GM23338 (cell line): ENCODE measurements around the gene CCDC178. TPM values are rescaled to one million over a fixed set of nuclear protein-coding genes. Genes with fewer than 3 reads are reported as not detected.

Experiments used
- ATAC-seq: fragments of 200-7000 bp; cut with Tn5 transposase; 3 replicates; pipeline ENCODE4 v1.9.1; 2020
- DNase-seq: peaks from one replicate; pipeline ENCODE4 v3.0.0-alpha.2; 2015; ENCODE audit warnings: low spot score
- H2AFZ ChIP-seq: fragments of 200-600 bp; sonication (generic); 2 replicates; pipeline ENCODE4 v1.8.0; 2016; ENCODE audit warnings: antibody characterized with exemption, mild to moderate bottlenecking, moderate library complexity
- H3F3A ChIP-seq: fragments of 200-600 bp; sonication (generic); replicated peaks from 2 replicates; pipeline ENCODE4 v1.8.0; 2017; ENCODE audit warnings: antibody characterized with exemption, mixed run types, low read depth
- H3K27ac ChIP-seq: fragments of 200-600 bp; sonication (generic); 2 replicates; pipeline ENCODE4 v1.6.1; 2016; ENCODE audit warnings: low read depth
- H3K27me3 ChIP-seq: fragments of 200-600 bp; sonication (generic); 2 replicates; pipeline ENCODE4 v1.8.0; 2016; ENCODE audit warnings: mild to moderate bottlenecking, mixed run types, moderate library complexity; ENCODE audit not compliant: insufficient read depth
- H3K36me3 ChIP-seq: fragments of 200-600 bp; sonication (generic); 2 replicates; pipeline ENCODE4 v1.8.0; 2016; ENCODE audit warnings: mild to moderate bottlenecking; ENCODE audit not compliant: insufficient read depth
- H3K4me1 ChIP-seq: fragments of 200-600 bp; sonication (generic); 2 replicates; pipeline ENCODE4 v1.8.0; 2016; ENCODE audit warnings: mild to moderate bottlenecking, moderate library complexity; ENCODE audit not compliant: insufficient read depth
- H3K4me2 ChIP-seq: fragments of 200-600 bp; sonication (generic); 2 replicates; pipeline ENCODE4 v1.7.1; 2017; ENCODE audit warnings: mixed run types
- H3K4me3 ChIP-seq: fragments of 200-600 bp; sonication (generic); 2 replicates; pipeline ENCODE4 v1.6.1; 2016; ENCODE audit warnings: mixed run types
- H3K79me2 ChIP-seq: fragments of 200-600 bp; sonication (generic); replicated peaks from 2 replicates; pipeline ENCODE4 v1.8.0; 2017; ENCODE audit warnings: mild to moderate bottlenecking; ENCODE audit not compliant: insufficient read depth
- H3K9me2 ChIP-seq: fragments of 200-600 bp; sonication (generic); 2 replicates; pipeline ENCODE4 v1.8.0; 2017; ENCODE audit not compliant: insufficient read depth
- H4K20me1 ChIP-seq: fragments of 200-600 bp; sonication (generic); replicated peaks from 2 replicates; pipeline ENCODE4 v1.8.0; 2017; ENCODE audit warnings: mild to moderate bottlenecking; ENCODE audit not compliant: insufficient read depth
- H3K27ac Mint-ChIP-seq: 2 replicates; pipeline ENCODE4 v1.8.0; 2020; ENCODE audit warnings: inconsistent platforms, mild to moderate bottlenecking, moderate library complexity, mixed read lengths
- H3K27me3 Mint-ChIP-seq: 3 replicates; pipeline ENCODE4 v1.8.0; 2022; ENCODE audit warnings: low read depth, mild to moderate bottlenecking, moderate library complexity, mixed read lengths, inconsistent platforms; ENCODE audit not compliant: insufficient read depth, poor library complexity
- H3K36me3 Mint-ChIP-seq: 3 replicates; pipeline ENCODE4 v1.8.0; 2021; ENCODE audit warnings: low read depth, mild to moderate bottlenecking, inconsistent platforms, moderate library complexity, mixed read lengths
- H3K4me1 Mint-ChIP-seq: 3 replicates; pipeline ENCODE4 v1.8.0; 2020; ENCODE audit warnings: mild to moderate bottlenecking, inconsistent platforms, mixed read lengths
- H3K4me3 Mint-ChIP-seq: 3 replicates; pipeline ENCODE4 v1.8.0; 2021; ENCODE audit warnings: moderate library complexity, mild to moderate bottlenecking, inconsistent platforms, mixed read lengths
- H3K9me3 Mint-ChIP-seq: 3 replicates; pipeline ENCODE4 v1.8.0; 2020; ENCODE audit warnings: moderate library complexity, mild to moderate bottlenecking, inconsistent platforms, mixed read lengths
- CREB1 ChIP-seq: fragments of 250-450 bp; sonication (Bioruptor Pico); IDR thresholded peaks from 2 replicates; pipeline ENCODE4 v1.5.0; 2020; ENCODE audit warnings: low read depth, mild to moderate bottlenecking, moderate library complexity
- EZH2phosphoT487 ChIP-seq: fragments of 200-600 bp; sonication (generic); IDR thresholded peaks from one replicate; pipeline ENCODE4 v1.8.1; 2018; ENCODE audit warnings: antibody characterized with exemption; ENCODE audit not compliant: unreplicated experiment
- JUNB ChIP-seq: IDR thresholded peaks from one replicate; pipeline ENCODE4 v1.6.1; 2016; ENCODE audit warnings: antibody characterized with exemption; ENCODE audit not compliant: unreplicated experiment
- NANOG ChIP-seq: IDR thresholded peaks from 2 replicates; pipeline ENCODE4 v1.6.1; 2016; ENCODE audit warnings: antibody characterized with exemption, borderline replicate concordance
- POLR2AphosphoS5 ChIP-seq: IDR thresholded peaks from 2 replicates; pipeline ENCODE4 v1.6.1; 2016; ENCODE audit warnings: antibody characterized with exemption, low read depth
- ZNF114 ChIP-seq: fragments of 250-450 bp; sonication (Bioruptor Pico); IDR thresholded peaks from 2 replicates; pipeline ENCODE4 v1.5.0; 2020; ENCODE audit warnings: mild to moderate bottlenecking, moderate library complexity
- ZNF331 ChIP-seq: fragments of 250-450 bp; sonication (Bioruptor Pico); IDR thresholded peaks from 2 replicates; pipeline ENCODE4 v1.5.0; 2020; ENCODE audit warnings: low read depth, mild to moderate bottlenecking, moderate library complexity
- polyA plus RNA-seq: library from polyadenylated mRNA; unstranded; fragments of >200 nt; fragmentation: Nextera tagmentation; extraction: Ambion mirVana; gene quantifications from 2 replicates; pipeline ENCODE4 v1.2.1, GENCODE V29; 2016
- total RNA-seq: library from RNA; depleted of rRNA; stranded (reverse); fragments of >200 nt; shearing (Covaris generic); gene quantifications from 2 replicates; pipeline ENCODE4 v1.2.3, GENCODE V29; 2014
- TF ChIP-seq, protein P1 (sequence below): IDR thresholded peaks from 2 replicates; pipeline ENCODE4 v1.6.1; 2016; ENCODE audit warnings: antibody characterized with exemption
- TF ChIP-seq, protein P2 (sequence below), 2 experiments: fragments of 200-600 bp in 1 of 2; sonication (generic) in 1 of 2; conservative IDR thresholded peaks; 2 replicates each; pipeline versions ENCODE4 v1.5.1 to v1.6.1; 2016 to 2017; ENCODE audit warnings: antibody characterized with exemption in 2 of 2, low read depth in 2 of 2, mild to moderate bottlenecking in 2 of 2, moderate library complexity in 1 of 2
- TF ChIP-seq, protein P3 (sequence below): fragments of 250-450 bp; sonication (Bioruptor Pico); IDR thresholded peaks from 2 replicates; pipeline ENCODE4 v1.5.0; 2020; ENCODE audit warnings: mild to moderate bottlenecking, moderate library complexity

CCDC178 gene
- total and polyA plus RNA-seq, 2 experiments from 2014 or later: 0.17 to 0.24 TPM

DNA sequence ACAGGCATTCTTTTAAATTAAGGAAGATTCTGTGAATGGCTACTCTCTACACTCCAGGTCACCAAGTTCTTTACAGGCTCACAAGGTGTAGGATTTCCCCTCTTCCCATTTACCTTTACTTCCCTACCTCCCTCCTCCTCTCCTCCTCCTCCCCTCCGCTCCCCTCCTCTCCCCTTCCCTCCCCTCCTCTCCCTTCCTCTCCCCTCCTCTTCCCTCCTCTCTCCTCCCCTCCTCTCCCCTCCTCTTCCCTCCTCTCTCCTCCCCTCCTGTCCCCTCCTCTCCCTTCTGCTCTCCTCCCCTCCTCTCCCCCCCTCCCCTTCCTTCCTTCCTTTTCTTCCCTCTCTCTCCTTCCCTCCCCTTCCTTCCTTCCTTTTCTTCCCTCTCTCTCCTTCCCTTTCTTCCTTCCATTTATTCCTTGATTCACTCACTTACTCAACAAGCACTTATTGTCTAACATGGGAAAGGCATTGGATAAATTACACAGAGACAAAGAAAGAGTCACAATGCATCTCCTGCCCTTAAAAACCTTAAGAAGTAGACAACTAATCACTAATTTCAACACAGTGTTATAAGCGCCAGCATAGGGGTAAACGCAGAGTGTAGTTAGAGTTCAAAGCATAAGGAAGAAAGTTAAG is 152.3 kb downstream of the CCDC178 start:
- no peak overlapping the region for H3K27ac ChIP-seq
- H3K36me3 Mint-ChIP-seq: no peaks in the 10 kb centered on the region
- no peaks in the 10 kb centered on the region for H3K9me3 Mint-ChIP-seq
- no peak overlapping the region for H3K4me2 ChIP-seq
- H3K79me2 ChIP-seq: no peaks in the 10 kb centered on the region
- TF ChIP-seq, protein P1, sequence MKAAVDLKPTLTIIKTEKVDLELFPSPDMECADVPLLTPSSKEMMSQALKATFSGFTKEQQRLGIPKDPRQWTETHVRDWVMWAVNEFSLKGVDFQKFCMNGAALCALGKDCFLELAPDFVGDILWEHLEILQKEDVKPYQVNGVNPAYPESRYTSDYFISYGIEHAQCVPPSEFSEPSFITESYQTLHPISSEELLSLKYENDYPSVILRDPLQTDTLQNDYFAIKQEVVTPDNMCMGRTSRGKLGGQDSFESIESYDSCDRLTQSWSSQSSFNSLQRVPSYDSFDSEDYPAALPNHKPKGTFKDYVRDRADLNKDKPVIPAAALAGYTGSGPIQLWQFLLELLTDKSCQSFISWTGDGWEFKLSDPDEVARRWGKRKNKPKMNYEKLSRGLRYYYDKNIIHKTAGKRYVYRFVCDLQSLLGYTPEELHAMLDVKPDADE: no peak
- no peak for TF ChIP-seq POLR2AphosphoS5
- TF ChIP-seq NANOG: no peak
- TF ChIP-seq, protein P2, sequence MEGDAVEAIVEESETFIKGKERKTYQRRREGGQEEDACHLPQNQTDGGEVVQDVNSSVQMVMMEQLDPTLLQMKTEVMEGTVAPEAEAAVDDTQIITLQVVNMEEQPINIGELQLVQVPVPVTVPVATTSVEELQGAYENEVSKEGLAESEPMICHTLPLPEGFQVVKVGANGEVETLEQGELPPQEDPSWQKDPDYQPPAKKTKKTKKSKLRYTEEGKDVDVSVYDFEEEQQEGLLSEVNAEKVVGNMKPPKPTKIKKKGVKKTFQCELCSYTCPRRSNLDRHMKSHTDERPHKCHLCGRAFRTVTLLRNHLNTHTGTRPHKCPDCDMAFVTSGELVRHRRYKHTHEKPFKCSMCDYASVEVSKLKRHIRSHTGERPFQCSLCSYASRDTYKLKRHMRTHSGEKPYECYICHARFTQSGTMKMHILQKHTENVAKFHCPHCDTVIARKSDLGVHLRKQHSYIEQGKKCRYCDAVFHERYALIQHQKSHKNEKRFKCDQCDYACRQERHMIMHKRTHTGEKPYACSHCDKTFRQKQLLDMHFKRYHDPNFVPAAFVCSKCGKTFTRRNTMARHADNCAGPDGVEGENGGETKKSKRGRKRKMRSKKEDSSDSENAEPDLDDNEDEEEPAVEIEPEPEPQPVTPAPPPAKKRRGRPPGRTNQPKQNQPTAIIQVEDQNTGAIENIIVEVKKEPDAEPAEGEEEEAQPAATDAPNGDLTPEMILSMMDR (conservative IDR thresholded peaks at IDR 0.05; ENCODE audit: low read depth in 2 of 2): no peak
- no peak for TF ChIP-seq CREB1 (CRISPR knock-in tag)
- TF ChIP-seq, protein P3, sequence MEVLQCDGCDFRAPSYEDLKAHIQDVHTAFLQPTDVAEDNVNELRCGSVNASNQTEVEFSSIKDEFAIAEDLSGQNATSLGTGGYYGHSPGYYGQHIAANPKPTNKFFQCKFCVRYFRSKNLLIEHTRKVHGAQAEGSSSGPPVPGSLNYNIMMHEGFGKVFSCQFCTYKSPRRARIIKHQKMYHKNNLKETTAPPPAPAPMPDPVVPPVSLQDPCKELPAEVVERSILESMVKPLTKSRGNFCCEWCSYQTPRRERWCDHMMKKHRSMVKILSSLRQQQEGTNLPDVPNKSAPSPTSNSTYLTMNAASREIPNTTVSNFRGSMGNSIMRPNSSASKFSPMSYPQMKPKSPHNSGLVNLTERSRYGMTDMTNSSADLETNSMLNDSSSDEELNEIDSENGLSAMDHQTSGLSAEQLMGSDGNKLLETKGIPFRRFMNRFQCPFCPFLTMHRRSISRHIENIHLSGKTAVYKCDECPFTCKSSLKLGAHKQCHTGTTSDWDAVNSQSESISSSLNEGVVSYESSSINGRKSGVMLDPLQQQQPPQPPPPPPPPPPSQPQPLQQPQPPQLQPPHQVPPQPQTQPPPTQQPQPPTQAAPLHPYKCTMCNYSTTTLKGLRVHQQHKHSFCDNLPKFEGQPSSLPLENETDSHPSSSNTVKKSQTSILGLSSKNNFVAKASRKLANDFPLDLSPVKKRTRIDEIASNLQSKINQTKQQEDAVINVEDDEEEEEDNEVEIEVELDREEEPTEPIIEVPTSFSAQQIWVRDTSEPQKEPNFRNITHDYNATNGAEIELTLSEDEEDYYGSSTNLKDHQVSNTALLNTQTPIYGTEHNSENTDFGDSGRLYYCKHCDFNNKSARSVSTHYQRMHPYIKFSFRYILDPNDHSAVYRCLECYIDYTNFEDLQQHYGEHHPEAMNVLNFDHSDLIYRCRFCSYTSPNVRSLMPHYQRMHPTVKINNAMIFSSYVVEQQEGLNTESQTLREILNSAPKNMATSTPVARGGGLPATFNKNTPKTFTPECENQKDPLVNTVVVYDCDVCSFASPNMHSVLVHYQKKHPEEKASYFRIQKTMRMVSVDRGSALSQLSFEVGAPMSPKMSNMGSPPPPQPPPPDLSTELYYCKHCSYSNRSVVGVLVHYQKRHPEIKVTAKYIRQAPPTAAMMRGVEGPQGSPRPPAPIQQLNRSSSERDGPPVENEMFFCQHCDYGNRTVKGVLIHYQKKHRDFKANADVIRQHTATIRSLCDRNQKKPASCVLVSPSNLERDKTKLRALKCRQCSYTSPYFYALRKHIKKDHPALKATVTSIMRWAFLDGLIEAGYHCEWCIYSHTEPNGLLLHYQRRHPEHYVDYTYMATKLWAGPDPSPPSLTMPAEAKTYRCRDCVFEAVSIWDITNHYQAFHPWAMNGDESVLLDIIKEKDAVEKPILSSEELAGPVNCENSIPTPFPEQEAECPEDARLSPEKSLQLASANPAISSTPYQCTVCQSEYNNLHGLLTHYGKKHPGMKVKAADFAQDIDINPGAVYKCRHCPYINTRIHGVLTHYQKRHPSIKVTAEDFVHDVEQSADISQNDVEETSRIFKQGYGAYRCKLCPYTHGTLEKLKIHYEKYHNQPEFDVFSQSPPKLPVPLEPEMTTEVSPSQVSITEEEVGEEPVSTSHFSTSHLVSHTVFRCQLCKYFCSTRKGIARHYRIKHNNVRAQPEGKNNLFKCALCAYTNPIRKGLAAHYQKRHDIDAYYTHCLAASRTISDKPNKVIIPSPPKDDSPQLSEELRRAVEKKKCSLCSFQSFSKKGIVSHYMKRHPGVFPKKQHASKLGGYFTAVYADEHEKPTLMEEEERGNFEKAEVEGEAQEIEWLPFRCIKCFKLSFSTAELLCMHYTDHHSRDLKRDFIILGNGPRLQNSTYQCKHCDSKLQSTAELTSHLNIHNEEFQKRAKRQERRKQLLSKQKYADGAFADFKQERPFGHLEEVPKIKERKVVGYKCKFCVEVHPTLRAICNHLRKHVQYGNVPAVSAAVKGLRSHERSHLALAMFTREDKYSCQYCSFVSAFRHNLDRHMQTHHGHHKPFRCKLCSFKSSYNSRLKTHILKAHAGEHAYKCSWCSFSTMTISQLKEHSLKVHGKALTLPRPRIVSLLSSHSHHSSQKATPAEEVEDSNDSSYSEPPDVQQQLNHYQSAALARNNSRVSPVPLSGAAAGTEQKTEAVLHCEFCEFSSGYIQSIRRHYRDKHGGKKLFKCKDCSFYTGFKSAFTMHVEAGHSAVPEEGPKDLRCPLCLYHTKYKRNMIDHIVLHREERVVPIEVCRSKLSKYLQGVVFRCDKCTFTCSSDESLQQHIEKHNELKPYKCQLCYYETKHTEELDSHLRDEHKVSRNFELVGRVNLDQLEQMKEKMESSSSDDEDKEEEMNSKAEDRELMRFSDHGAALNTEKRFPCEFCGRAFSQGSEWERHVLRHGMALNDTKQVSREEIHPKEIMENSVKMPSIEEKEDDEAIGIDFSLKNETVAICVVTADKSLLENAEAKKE (CRISPR knock-in tag): no peak
- TF ChIP-seq ZNF331 (CRISPR knock-in tag): no peak
- TF ChIP-seq EZH2phosphoT487: no peak
- TF ChIP-seq JUNB: no peak
- no peak for TF ChIP-seq ZNF114 (CRISPR knock-in tag)
- H3K4me1 ChIP-seq: no peaks in the 10 kb centered on the region
- no peaks in the 10 kb centered on the region for H3F3A ChIP-seq
- no peak for DNase-seq
- no peak overlapping the region for H3K4me3 ChIP-seq
- no peak; the same call in 2 of the 3 replicates for ATAC-seq
- no peak overlapping the region for H3K27ac Mint-ChIP-seq
- no peaks in the 10 kb centered on the region for H3K27me3 Mint-ChIP-seq
- H3K4me3 Mint-ChIP-seq: no peak overlapping the region
- peak overlapping the region; percentile 53; the same call in 1 of the 2 replicates for H2AFZ ChIP-seq
- H3K27me3 ChIP-seq: no peaks in the 10 kb centered on the region
- H4K20me1 ChIP-seq: no peaks in the 10 kb centered on the region
- H3K9me2 ChIP-seq: no peaks in the 10 kb centered on the region
- no peaks in the 10 kb centered on the region for H3K36me3 ChIP-seq
- no peaks in the 10 kb centered on the region for H3K4me1 Mint-ChIP-seq
